ENCODE measurements around the gene SKOR2. TPM values are rescaled to one million over a fixed set of nuclear protein-coding genes. Genes with fewer than 3 reads are reported as not detected.

The SKOR2 gene, protein sequence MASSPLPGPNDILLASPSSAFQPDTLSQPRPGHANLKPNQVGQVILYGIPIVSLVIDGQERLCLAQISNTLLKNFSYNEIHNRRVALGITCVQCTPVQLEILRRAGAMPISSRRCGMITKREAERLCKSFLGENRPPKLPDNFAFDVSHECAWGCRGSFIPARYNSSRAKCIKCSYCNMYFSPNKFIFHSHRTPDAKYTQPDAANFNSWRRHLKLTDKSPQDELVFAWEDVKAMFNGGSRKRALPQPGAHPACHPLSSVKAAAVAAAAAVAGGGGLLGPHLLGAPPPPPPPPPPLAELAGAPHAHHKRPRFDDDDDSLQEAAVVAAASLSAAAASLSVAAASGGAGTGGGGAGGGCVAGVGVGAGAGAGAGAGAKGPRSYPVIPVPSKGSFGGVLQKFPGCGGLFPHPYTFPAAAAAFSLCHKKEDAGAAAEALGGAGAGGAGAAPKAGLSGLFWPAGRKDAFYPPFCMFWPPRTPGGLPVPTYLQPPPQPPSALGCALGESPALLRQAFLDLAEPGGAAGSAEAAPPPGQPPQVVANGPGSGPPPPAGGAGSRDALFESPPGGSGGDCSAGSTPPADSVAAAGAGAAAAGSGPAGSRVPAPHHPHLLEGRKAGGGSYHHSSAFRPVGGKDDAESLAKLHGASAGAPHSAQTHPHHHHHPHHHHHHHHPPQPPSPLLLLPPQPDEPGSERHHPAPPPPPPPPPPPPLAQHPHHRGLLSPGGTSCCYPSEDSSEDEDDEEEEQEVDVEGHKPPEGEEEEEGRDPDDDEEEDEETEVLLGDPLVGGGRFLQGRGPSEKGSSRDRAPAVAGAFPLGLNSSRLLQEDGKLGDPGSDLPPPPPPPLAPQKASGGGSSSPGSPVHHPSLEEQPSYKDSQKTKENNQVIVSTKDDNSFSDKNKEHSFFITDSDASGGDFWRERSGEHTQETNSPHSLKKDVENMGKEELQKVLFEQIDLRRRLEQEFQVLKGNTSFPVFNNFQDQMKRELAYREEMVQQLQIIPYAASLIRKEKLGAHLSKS
- total RNA-seq (2014; rRNA removed; shearing (Covaris generic)), result not detected in 2 replicates

DNA sequence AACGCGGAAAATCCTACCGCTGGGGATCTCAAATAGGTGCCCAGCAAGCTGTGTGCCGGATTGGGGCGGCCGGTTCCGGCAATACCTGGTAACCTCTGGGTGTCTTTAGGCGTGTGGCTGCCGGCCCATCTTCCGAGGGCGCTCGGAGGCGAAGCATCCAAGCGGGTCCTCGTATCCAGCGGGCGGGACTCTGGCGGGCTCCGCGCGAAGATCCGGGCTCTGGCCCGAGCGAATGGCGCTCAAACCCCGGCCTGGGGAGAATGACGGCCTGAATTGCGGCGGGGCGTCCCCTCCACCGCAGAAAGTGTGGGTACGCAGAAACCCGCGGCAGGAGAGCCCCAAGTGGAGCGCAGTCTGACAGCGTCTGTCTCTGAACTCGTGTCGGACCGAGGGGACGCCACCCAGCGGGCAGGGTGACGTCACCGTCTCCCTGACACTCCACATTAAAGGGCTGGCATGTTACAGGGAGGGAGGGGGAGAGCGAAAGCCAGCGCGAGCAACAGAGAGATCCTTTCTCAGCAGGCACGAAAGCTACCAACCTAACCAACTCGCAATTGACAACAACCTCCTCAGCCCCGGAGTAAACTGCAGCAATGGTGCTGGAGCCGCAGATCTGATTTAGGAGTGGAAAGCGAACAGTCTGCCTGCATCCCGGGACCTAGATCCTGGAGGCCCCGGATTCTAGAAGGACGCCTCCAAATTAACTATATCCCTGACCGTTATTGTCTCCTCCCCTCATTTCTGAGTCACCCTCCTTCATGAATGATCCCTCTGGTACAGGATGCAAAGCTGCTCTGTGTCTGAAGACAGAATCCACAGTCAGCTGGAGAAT lies at the start of gene SKOR2:
Gene SKOR2 (minus strand): TSS at position 372 of the 832 bp plus-strand sequence. CDS start 2,477 bp downstream, outside the sequence.
- no peak for DNase-seq (ENCODE audit: low read depth in 1 of 2, low spot score in 2 of 2)
- H3K27me3 ChIP-seq (replicated peaks), result peaks cover 75% of the 10 kb centered on the region

GRCh38 chr18:47296462-47296861 lies 45.0 kb upstream of the SKOR2 start:
- no peak for DNase-seq (ENCODE audit: low read depth in 1 of 2, low spot score in 2 of 2)
- H3K36me3 ChIP-seq, result no peaks in the 10 kb centered on the region
- H3K27me3 ChIP-seq (replicated peaks), result no peaks in the 10 kb centered on the region
- no peak overlapping the region for H3K27ac ChIP-seq
- H3K9me3 ChIP-seq (replicated peaks), result no peaks in the 10 kb centered on the region
- no peaks in the 10 kb centered on the region for H3K4me1 ChIP-seq (replicated peaks)
- no peak overlapping the region for H3K4me3 ChIP-seq

More for the DNA sequence above, at the start of gene SKOR2:
- Histone ChIP-seq H3K27ac (no peak within 1 kb of the TSS), H3K36me3 (no peaks in the 10 kb centered on the region), H3K9me3 (replicated peaks) (peaks cover 8% of the 10 kb centered on the region), H3K4me1 (replicated peaks) (no peaks in the 10 kb centered on the region), H3K4me3 (no peak within 1 kb of the TSS)

GRCh38 chr18:47294801-47295200 lies 43.3 kb upstream of the SKOR2 start:
- no peak overlapping the region for H3K27ac ChIP-seq
- H3K27me3 ChIP-seq (replicated peaks), result no peaks in the 10 kb centered on the region
- no peaks in the 10 kb centered on the region for H3K9me3 ChIP-seq (replicated peaks)
- H3K4me1 ChIP-seq (replicated peaks), result no peaks in the 10 kb centered on the region
- no peaks in the 10 kb centered on the region for H3K36me3 ChIP-seq
- DNase-seq (ENCODE audit: low read depth in 1 of 2, low spot score in 2 of 2), result no peak
- H3K4me3 ChIP-seq, result no peak overlapping the region

GRCh38 chr18:47288741-47289140 lies 37.3 kb upstream of the SKOR2 start:
- no peaks in the 10 kb centered on the region for H3K36me3 ChIP-seq
- DNase-seq (ENCODE audit: low read depth in 1 of 2, low spot score in 2 of 2), result no peak
- no peaks in the 10 kb centered on the region for H3K4me1 ChIP-seq (replicated peaks)

DNA sequence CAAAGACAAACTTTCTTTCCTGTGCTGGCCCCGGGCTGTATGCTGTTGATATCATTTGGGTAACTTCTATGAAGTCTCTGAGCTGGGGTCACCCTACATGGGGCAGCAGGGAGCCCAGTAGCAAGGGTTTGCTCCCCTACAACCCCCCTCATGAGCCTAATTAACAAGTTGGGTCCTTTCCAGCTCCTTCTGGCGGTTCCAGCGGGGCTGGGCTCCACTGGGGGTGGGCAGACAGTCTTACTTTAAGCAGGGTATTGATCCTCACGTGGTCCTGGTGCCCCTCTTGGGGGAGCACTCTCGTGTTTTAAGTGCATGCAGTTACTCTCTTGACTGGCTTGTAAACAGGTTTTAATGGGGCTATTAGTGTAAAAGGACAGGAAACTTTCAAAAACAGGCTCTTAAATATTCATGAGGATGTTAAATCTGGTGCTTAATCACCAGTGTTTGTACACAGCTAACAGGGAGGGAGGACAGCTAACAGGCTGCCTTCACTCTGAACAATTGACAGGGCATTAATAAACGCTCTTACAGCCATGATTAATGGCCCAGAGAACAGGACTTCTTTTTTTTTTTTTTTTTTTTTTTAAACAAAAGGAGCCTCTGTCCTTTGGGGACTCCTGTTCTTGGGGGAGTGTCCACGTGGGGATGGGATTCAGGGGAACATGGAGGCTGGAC lies 36.6 kb upstream of the SKOR2 start:
- no peaks in the 10 kb centered on the region for H3K4me1 ChIP-seq (replicated peaks)
- H3K27ac ChIP-seq, result no peak overlapping the region
- H3K9me3 ChIP-seq (replicated peaks), result no peaks in the 10 kb centered on the region
- H3K4me3 ChIP-seq, result no peak overlapping the region
- no peak for DNase-seq (ENCODE audit: low read depth in 1 of 2, low spot score in 2 of 2)
- peaks cover 5% of the 10 kb centered on the region; the same call in 1 of the 2 replicates for H3K27me3 ChIP-seq (replicated peaks)
- H3K36me3 ChIP-seq, result no peaks in the 10 kb centered on the region

More at GRCh38 chr18:47288741-47289140, 37.3 kb upstream of the SKOR2 start:
- no peak overlapping the region for H3K27ac ChIP-seq
- H3K9me3 ChIP-seq (replicated peaks), result no peaks in the 10 kb centered on the region
- H3K4me3 ChIP-seq, result no peak overlapping the region
- H3K27me3 ChIP-seq (replicated peaks), result peaks cover 5% of the 10 kb centered on the region; the same call in 1 of the 2 replicates

- Histone ChIP-seq H3K27ac (no peak overlapping the region), H3K9me3 (replicated peaks) (no peaks in the 10 kb centered on the region), H3K4me1 (replicated peaks) (no peaks in the 10 kb centered on the region), H3K36me3 (0 out of 2 replicates have a peak, but pooled peaks cover 2% of the 10 kb centered on the region), H3K27me3 (replicated peaks) (peaks cover 5% of the 10 kb centered on the region; the same call in 1 of the 2 replicates), H3K4me3 (no peak overlapping the region)
- DNase-seq (ENCODE audit: low read depth in 1 of 2, low spot score in 2 of 2), result no peak
These were observed 35.4 kb upstream of the SKOR2 start for GRCh38 chr18:47286776-47287410.

- no peak for DNase-seq (ENCODE audit: low read depth in 1 of 2, low spot score in 2 of 2)
- Histone ChIP-seq H3K36me3 (0 out of 2 replicates have a peak, but pooled peaks cover 2% of the 10 kb centered on the region), H3K9me3 (replicated peaks) (no peaks in the 10 kb centered on the region), H3K27me3 (replicated peaks) (peaks cover 5% of the 10 kb centered on the region; the same call in 1 of the 2 replicates), H3K4me3 (no peak overlapping the region), H3K27ac (no peak overlapping the region), H3K4me1 (replicated peaks) (no peaks in the 10 kb centered on the region)
These were observed 34.0 kb upstream of the SKOR2 start for GRCh38 chr18:47285456-47285855.

DNA sequence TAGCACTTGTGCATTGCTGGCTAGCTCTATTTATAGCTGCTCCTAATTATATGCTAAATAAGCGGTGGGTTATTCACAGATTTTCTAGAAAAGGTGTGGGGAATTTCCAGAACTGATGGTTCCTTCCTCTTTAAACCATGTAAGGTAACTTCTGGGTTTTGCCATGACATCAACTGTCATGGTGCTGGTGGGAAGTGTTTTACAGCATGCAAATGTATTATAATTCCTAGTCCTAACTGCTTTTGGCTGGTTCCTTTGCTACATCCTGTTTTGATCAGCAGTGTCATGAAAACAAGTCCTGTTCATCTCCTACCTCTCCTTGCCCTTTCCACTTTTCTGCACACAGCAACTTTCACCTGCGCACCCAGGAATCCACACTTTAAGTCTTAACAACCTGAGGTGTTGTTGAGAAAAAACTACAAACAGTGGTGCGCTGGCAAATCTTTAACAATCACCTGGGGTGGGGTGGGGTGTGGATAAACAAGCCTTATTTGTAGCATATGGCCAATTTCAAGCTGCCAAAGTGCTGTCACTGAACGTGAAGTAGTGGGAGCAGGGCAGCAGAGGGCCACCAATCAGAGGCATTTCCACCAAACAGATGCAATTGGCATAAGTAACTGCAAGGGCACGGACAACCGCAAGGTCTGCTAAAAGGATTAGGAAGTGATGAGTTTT lies 33.4 kb upstream of the SKOR2 start:
- H3K36me3 ChIP-seq, result 0 out of 2 replicates have a peak, but pooled peaks cover 2% of the 10 kb centered on the region
- H3K4me3 ChIP-seq, result no peak overlapping the region
- no peak overlapping the region for H3K27ac ChIP-seq
- H3K27me3 ChIP-seq (replicated peaks), result peaks cover 5% of the 10 kb centered on the region; the same call in 1 of the 2 replicates
- H3K9me3 ChIP-seq (replicated peaks), result no peaks in the 10 kb centered on the region
- no peaks in the 10 kb centered on the region for H3K4me1 ChIP-seq (replicated peaks)
- DNase-seq (ENCODE audit: low read depth in 1 of 2, low spot score in 2 of 2), result no peak

DNA sequence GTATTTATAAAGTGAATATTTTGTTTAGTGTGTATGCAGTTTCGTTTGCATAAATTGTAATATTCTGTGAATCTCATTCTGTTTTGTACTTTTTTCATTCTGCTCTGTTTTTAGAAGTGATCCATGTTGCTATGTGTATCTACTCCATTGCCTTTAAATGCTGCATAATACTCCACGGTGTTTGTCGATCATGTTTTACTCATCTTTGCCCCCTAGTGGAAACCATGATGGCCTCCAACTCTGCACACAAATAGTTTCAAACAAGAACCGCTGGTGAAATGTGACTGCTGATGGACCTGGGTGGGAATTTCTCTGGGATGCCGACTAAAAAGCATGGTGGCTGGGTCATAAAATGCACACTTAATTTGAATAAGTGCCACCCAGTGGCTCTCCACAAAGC lies 32.0 kb upstream of the SKOR2 start:
- Histone ChIP-seq H3K27me3 (replicated peaks) (peaks cover 5% of the 10 kb centered on the region; the same call in 1 of the 2 replicates), H3K4me3 (no peak overlapping the region), H3K27ac (no peak overlapping the region), H3K9me3 (replicated peaks) (no peaks in the 10 kb centered on the region), H3K36me3 (0 out of 2 replicates have a peak, but pooled peaks cover 2% of the 10 kb centered on the region), H3K4me1 (replicated peaks) (no peaks in the 10 kb centered on the region)
- peak in 1 of 2 experiments; percentile 6 for DNase-seq (ENCODE audit: low read depth in 1 of 2, low spot score in 2 of 2)

DNA sequence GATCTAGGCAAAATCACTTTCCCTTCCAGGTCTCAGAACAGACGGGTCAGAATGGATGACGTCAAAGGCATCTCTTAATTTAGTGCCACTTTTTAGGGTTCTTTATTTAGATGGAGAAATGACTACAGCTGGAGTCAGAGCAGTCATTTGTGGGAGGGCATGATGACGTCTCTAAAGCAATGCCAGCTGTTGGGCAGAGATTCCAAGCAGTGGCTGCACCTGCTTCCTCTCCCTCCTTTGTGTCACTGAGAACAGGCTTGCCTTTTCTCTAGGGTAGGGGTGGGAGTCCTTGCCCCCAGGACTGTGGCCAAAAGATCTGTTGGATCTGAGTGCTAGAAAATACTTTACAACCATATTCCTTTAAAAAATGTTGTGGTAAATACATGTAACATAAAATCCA lies 28.7 kb upstream of the SKOR2 start:
- no peak for DNase-seq (ENCODE audit: low read depth in 1 of 2, low spot score in 2 of 2)
- no peak overlapping the region for H3K4me3 ChIP-seq
- H3K9me3 ChIP-seq (replicated peaks), result no peaks in the 10 kb centered on the region
- no peak overlapping the region for H3K27ac ChIP-seq
- no peaks in the 10 kb centered on the region for H3K4me1 ChIP-seq (replicated peaks)
- no peaks in the 10 kb centered on the region for H3K27me3 ChIP-seq (replicated peaks)
- peaks cover 12% of the 10 kb centered on the region; the same call in 1 of the 2 replicates for H3K36me3 ChIP-seq

GRCh38 chr18:47274961-47275360 lies 23.5 kb upstream of the SKOR2 start:
- Histone ChIP-seq H3K9me3 (replicated peaks) (no peaks in the 10 kb centered on the region), H3K27me3 (replicated peaks) (no peaks in the 10 kb centered on the region), H3K4me3 (no peak overlapping the region), H3K27ac (no peak overlapping the region), H3K4me1 (replicated peaks) (peaks cover under 1% of the 10 kb centered on the region), H3K36me3 (peaks cover 10% of the 10 kb centered on the region; the same call in 1 of the 2 replicates)
- DNase-seq (ENCODE audit: low read depth in 1 of 2, low spot score in 2 of 2), result no peak

Measured in SJSA1 (cell line).